ENCODE results near the gene WDR43. TPM values are rescaled to one million over a fixed set of nuclear protein-coding genes. Genes with fewer than 3 reads are reported as not detected.
"Not testable (repeated sequence)": the region's sequence is repeated elsewhere in the genome, so short reads cannot be mapped to it uniquely, and the experiment has no call there.

WDR43 gene
- total RNA-seq, 1 experiment from 2014 or later = 86.5 TPM

GRCh38 chr2:28977176-28977875 lies 82.9 kb downstream of the WDR43 start:
- H3K36me3 ChIP-seq (ENCODE audit: control insufficient read depth, insufficient read depth, low read length) = no peaks in the 10 kb centered on the region
- TF ChIP-seq SIN3A (IDR thresholded peaks at IDR 0.05; ENCODE audit: borderline replicate concordance, insufficient read depth, low read depth, low read length) (no peak), TCF7L2 (IDR thresholded peaks at IDR 0.05; ENCODE audit: low read depth, low read length) (no peak), REST (IDR thresholded peaks at IDR 0.05; ENCODE audit: insufficient read depth in 1 of 2, low read depth in 2 of 2, low read length in 1 of 2) (no peak), CTCF (IDR thresholded peaks at IDR 0.05) (no peak)
- BruUV-seq (replicated peaks) = no TSS peak
- no peak overlapping the region for H3K4me3 ChIP-seq (ENCODE audit: low read depth in 2 of 2, low read length in 2 of 2)
- no peaks in the 10 kb centered on the region for H3K9me3 ChIP-seq (ENCODE audit: control insufficient read depth, insufficient read depth, low read depth, low read length)
- H3K27me3 ChIP-seq (ENCODE audit: control insufficient read depth, insufficient read depth, low read length) = no peaks in the 10 kb centered on the region
- no peak for DNase-seq (ENCODE audit: low read depth, low spot score)
- H3K4me1 ChIP-seq (ENCODE audit: control insufficient read depth, insufficient read depth, low read length) = peaks cover 13% of the 10 kb centered on the region
- in situ Hi-C loops (cut with HindIII; ENCODE audit: low pct_unique_long_range_greater_than_20kb, low sequenced_read_pairs) = no loop called here
- intact Hi-C loops (cut with micrococcal nuclease; ENCODE audit: unreplicated experiment) = no loop called here
- CTCF ChIA-PET = no interaction called here
- POLR2A ChIA-PET = no interaction called here
- no peak for ATAC-seq
- H3K27ac ChIP-seq (ENCODE audit: low read length) = no peak overlapping the region

GRCh38 chr2:28978001-28978400 lies 83.5 kb downstream of the WDR43 start:
- H3K36me3 ChIP-seq (ENCODE audit: control insufficient read depth, insufficient read depth, low read length); ATAC-seq; H3K9me3 ChIP-seq (ENCODE audit: control insufficient read depth, insufficient read depth, low read depth, low read length); BruUV-seq (replicated peaks); H3K4me3 ChIP-seq (ENCODE audit: low read depth in 2 of 2, low read length in 2 of 2); in situ Hi-C loops (cut with HindIII; ENCODE audit: low pct_unique_long_range_greater_than_20kb, low sequenced_read_pairs); CTCF ChIA-PET; intact Hi-C loops (cut with micrococcal nuclease; ENCODE audit: unreplicated experiment); DNase-seq (ENCODE audit: low read depth, low spot score); H3K27ac ChIP-seq (ENCODE audit: low read length); H3K27me3 ChIP-seq (ENCODE audit: control insufficient read depth, insufficient read depth, low read length): not testable (repeated sequence)
- H3K4me1 ChIP-seq (ENCODE audit: control insufficient read depth, insufficient read depth, low read length) = peaks cover 13% of the 10 kb centered on the region
- POLR2A ChIA-PET = interaction anchor here (0.5 kb wide), 1 partner anchor 10 kb away, joined by 6 read pairs; no protein-coding TSS in a partner anchor

GRCh38 chr2:28978606-28979005 lies 84.1 kb downstream of the WDR43 start:
- CTCF ChIA-PET = no interaction called here
- H3K36me3 ChIP-seq (ENCODE audit: control insufficient read depth, insufficient read depth, low read length) = no peaks in the 10 kb centered on the region
- no peaks in the 10 kb centered on the region for H3K27me3 ChIP-seq (ENCODE audit: control insufficient read depth, insufficient read depth, low read length)
- intact Hi-C loops (cut with micrococcal nuclease; ENCODE audit: unreplicated experiment) = no loop called here
- H3K9me3 ChIP-seq (ENCODE audit: control insufficient read depth, insufficient read depth, low read depth, low read length) = no peaks in the 10 kb centered on the region
- TF ChIP-seq TCF7L2 (IDR thresholded peaks at IDR 0.05; ENCODE audit: low read depth, low read length) (no peak), REST (IDR thresholded peaks at IDR 0.05; ENCODE audit: insufficient read depth in 1 of 2, low read depth in 2 of 2, low read length in 1 of 2) (no peak), CTCF (IDR thresholded peaks at IDR 0.05) (no peak), POLR2AphosphoS5 (IDR thresholded peaks at IDR 0.05; ENCODE audit: low read depth, low read length) (no peak), SIN3A (IDR thresholded peaks at IDR 0.05; ENCODE audit: borderline replicate concordance, insufficient read depth, low read depth, low read length) (no peak)
- H3K4me1 ChIP-seq (ENCODE audit: control insufficient read depth, insufficient read depth, low read length) = peaks cover 13% of the 10 kb centered on the region
- POLR2A ChIA-PET = interaction anchor here (0.5 kb wide), 1 partner anchor 11 kb away, joined by 6 read pairs; no protein-coding TSS in a partner anchor
- in situ Hi-C loops (cut with HindIII; ENCODE audit: low pct_unique_long_range_greater_than_20kb, low sequenced_read_pairs) = no loop called here
- no peak overlapping the region for H3K27ac ChIP-seq (ENCODE audit: low read length)
- H3K4me3 ChIP-seq (ENCODE audit: low read depth in 2 of 2, low read length in 2 of 2) = no peak overlapping the region
- BruUV-seq (replicated peaks) = no TSS peak
- ATAC-seq = no peak
- no peak for DNase-seq (ENCODE audit: low read depth, low spot score)
